Fibroblast of lung (primary cell): Measurements from ENCODE around the gene KCNIP1.

ENCODE experiments used
- EZH2 ChIP-seq: IDR thresholded peaks from 2 replicates; pipeline ENCODE4 v1.5.1; 2012; ENCODE audit warnings: low read length, control low read depth, mild to moderate bottlenecking; ENCODE audit errors: missing control alignments
- TF ChIP-seq, protein P1 (sequence below), 2 donors: IDR thresholded peaks in 1 of 2; conservative IDR thresholded peaks in 1 of 2; 1 replicate in 1 of 2; 2 replicates in 1 of 2; pipeline ENCODE4 v1.5.1; 2011 to 2012; ENCODE audit warnings: low read length in 2 of 2, control low read depth in 1 of 2, inconsistent platforms in 1 of 2, low read depth in 1 of 2, mild to moderate bottlenecking in 1 of 2

DNA sequence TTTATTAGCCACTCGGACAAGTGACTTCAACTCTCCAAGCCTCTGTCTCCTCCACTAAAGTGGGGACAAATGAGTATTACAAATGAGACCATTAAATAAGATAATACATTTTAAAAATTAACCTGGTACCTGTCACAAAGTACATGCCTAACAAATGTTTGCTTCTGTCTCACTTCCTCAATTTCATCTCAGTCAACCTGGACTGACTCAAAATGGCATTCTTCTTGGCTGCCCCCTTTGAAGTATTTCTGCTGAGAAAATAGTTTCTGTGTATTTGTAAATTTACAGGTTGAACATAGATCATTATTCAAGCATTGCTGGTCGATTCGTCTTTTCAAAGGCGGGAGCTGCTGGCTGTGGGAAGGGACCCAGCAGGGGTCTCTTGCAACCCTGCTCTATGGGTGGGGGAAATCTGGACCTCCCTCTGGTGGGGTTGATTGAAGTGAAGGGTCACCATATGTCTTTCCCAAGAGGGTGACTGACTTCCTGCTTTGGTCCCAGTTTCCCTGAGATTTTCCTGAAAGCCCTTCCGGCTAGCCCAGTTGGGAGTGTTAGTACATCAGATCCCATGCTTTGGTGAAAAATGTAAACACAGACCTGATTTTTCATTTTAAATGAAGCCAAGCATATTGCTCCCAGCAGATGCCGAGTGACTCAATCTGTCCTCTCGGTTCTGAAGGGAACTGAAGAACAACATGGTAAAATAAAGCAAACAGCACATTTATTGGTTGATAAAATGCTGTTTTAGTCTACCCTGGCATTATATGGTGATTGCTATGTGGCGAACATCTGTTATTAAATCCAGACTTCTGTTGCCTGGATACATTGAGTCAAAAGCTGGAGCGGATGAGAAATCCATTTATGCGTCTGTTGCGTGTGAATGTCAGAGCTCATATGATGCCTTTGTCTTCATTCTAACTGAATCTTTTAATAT lies 73.0 kb downstream of the KCNIP1 start:
- TF ChIP-seq, protein P1, sequence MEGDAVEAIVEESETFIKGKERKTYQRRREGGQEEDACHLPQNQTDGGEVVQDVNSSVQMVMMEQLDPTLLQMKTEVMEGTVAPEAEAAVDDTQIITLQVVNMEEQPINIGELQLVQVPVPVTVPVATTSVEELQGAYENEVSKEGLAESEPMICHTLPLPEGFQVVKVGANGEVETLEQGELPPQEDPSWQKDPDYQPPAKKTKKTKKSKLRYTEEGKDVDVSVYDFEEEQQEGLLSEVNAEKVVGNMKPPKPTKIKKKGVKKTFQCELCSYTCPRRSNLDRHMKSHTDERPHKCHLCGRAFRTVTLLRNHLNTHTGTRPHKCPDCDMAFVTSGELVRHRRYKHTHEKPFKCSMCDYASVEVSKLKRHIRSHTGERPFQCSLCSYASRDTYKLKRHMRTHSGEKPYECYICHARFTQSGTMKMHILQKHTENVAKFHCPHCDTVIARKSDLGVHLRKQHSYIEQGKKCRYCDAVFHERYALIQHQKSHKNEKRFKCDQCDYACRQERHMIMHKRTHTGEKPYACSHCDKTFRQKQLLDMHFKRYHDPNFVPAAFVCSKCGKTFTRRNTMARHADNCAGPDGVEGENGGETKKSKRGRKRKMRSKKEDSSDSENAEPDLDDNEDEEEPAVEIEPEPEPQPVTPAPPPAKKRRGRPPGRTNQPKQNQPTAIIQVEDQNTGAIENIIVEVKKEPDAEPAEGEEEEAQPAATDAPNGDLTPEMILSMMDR (conservative IDR thresholded peaks at IDR 0.05 in 1 of 2, IDR thresholded peaks at IDR 0.05 in 1 of 2; ENCODE audit: low read depth in 1 of 2, low read length in 2 of 2): no peak
- TF ChIP-seq EZH2: no peak
